ENCODE data around the gene FAM204A.

FAM204A gene

GRCh38 chr10:118324140-118324539 is 18.0 kb downstream of the FAM204A start:
- TF ChIP-seq, protein P1, sequence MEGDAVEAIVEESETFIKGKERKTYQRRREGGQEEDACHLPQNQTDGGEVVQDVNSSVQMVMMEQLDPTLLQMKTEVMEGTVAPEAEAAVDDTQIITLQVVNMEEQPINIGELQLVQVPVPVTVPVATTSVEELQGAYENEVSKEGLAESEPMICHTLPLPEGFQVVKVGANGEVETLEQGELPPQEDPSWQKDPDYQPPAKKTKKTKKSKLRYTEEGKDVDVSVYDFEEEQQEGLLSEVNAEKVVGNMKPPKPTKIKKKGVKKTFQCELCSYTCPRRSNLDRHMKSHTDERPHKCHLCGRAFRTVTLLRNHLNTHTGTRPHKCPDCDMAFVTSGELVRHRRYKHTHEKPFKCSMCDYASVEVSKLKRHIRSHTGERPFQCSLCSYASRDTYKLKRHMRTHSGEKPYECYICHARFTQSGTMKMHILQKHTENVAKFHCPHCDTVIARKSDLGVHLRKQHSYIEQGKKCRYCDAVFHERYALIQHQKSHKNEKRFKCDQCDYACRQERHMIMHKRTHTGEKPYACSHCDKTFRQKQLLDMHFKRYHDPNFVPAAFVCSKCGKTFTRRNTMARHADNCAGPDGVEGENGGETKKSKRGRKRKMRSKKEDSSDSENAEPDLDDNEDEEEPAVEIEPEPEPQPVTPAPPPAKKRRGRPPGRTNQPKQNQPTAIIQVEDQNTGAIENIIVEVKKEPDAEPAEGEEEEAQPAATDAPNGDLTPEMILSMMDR (IDR thresholded peaks at IDR 0.05; ENCODE audit: low read depth, low read length), result no peak
- DNase-seq, result no peak
- H3K36me3 ChIP-seq, result peaks cover 23% of the 10 kb centered on the region
- no peaks in the 10 kb centered on the region for H3K4me1 ChIP-seq
- no peaks in the 10 kb centered on the region for H3K27me3 ChIP-seq
- H3K9me3 ChIP-seq, result no peaks in the 10 kb centered on the region
- no peak overlapping the region for H3K4me3 ChIP-seq (ENCODE audit: low read depth, low read length)

DNA sequence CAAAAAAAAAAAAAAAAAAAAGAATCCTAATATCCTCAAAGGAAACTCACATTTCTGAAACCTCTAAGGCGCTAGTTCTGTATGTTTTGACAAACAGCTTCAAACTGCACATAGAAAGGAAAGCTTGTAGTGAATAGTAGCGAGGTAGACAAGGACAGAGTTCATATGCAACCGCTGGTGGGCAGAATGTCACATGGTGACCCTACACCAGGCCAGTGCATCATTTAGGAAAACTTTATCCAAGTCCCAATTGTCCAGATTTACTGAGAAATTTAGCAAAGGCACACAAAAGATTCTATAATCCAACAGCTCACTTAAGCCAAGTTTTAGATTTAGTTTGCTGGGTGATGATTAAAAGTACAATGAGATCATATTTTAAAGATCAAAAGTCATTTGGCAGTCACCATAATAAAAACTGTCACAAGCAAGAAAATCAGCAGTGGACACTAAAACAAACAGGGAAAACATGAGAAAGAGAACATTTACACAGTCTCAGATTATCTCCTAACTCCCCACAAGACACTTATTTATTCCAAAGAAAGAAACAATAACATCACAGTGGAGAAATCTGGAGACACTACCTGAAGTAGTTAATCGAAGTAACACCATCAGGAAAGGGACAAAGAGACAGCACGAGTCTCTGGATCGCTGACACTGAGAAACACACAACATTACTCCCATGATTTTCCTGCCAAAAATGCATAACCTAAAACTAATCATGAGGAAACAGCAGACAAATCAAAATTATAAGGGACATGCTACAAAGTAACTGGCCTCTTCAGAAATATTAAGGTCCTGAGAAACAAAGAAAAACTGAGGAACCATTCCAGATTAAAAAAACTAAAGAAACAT is 20.2 kb downstream of the FAM204A start:
- no peaks in the 10 kb centered on the region for H3K27me3 ChIP-seq
- H3K4me1 ChIP-seq, result no peaks in the 10 kb centered on the region
- DNase-seq, result no peak
- H3K4me3 ChIP-seq (ENCODE audit: low read depth, low read length), result no peak overlapping the region
- TF ChIP-seq, protein P1 (IDR thresholded peaks at IDR 0.05; ENCODE audit: low read depth, low read length), result no peak
- H3K9me3 ChIP-seq, result no peaks in the 10 kb centered on the region
- H3K36me3 ChIP-seq, result peaks cover 16% of the 10 kb centered on the region

DNA sequence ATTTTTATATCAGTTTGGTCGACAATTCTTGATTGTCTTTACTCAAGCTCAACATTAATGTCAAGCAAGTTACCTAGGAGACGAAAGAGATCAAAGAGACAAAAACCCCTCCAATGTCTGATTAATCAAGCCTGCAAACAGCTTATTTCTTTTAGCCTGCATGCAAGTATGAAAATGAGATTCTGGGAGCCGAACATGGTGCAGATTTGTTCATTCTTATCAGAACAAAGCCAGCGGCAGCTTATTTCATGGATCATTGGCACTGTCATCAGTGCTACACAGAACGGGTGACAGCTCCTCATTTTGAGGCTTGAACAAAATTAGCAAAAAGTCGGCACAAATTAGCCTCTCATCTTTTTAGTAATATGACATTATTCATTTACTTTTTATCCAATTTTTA is 26.5 kb downstream of the FAM204A start:
- TF ChIP-seq, protein P1 (IDR thresholded peaks at IDR 0.05; ENCODE audit: low read depth, low read length), result no peak
- Histone ChIP-seq H3K36me3 (no peaks in the 10 kb centered on the region), H3K4me3 (ENCODE audit: low read depth, low read length) (no peak overlapping the region), H3K27me3 (no peaks in the 10 kb centered on the region), H3K4me1 (peaks cover 11% of the 10 kb centered on the region), H3K9me3 (no peaks in the 10 kb centered on the region)
- DNase-seq, result no peak

DNA sequence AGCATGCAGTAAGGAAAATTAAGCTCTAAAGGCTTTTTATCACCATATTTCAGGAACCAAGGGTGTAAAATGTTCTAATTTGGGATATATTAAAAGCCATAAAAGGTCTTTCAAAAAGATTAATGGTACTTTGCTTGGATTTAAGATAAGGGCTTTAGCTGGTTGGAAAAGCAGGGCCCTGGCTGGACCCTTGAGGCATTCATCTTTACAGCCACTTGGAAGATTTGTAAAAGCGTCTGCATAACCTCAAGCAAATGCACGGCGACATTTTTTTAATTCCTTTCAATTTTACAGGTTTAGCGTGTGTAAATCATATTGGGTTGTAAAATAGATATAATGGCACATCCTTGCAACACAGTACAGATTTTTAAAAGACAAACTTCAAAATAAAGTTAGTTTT is 27.2 kb downstream of the FAM204A start:
- TF ChIP-seq, protein P1 (IDR thresholded peaks at IDR 0.05; ENCODE audit: low read depth, low read length), result no peak
- Histone ChIP-seq H3K4me1 (peaks cover 11% of the 10 kb centered on the region), H3K27me3 (no peaks in the 10 kb centered on the region), H3K36me3 (no peaks in the 10 kb centered on the region), H3K9me3 (no peaks in the 10 kb centered on the region), H3K4me3 (ENCODE audit: low read depth, low read length) (no peak overlapping the region)
- DNase-seq, result no peak

- H3K4me3 ChIP-seq (ENCODE audit: low read depth, low read length), result no peak overlapping the region
- H3K36me3 ChIP-seq, result peaks cover 2% of the 10 kb centered on the region; the same call in 1 of the 2 replicates
- TF ChIP-seq, protein P1 (IDR thresholded peaks at IDR 0.05; ENCODE audit: low read depth, low read length), result no peak
- H3K4me1 ChIP-seq, result peaks cover 11% of the 10 kb centered on the region
- DNase-seq, result no peak
- no peaks in the 10 kb centered on the region for H3K27me3 ChIP-seq
- no peaks in the 10 kb centered on the region for H3K9me3 ChIP-seq
Measured at GRCh38 chr10:118311505-118311904, 30.6 kb downstream of the FAM204A start.

GRCh38 chr10:118310822-118311221 is 31.3 kb downstream of the FAM204A start:
- TF ChIP-seq, protein P1 (IDR thresholded peaks at IDR 0.05; ENCODE audit: low read depth, low read length), result no peak
- DNase-seq, result no peak
- Histone ChIP-seq H3K4me3 (ENCODE audit: low read depth, low read length) (no peak overlapping the region), H3K36me3 (peaks cover 3% of the 10 kb centered on the region; the same call in 1 of the 2 replicates), H3K9me3 (no peaks in the 10 kb centered on the region), H3K27me3 (no peaks in the 10 kb centered on the region), H3K4me1 (peaks cover 8% of the 10 kb centered on the region)

Measured in BE2C (cell line).